Measurements from ENCODE around the gene ATAD1.
"Not testable (repeated sequence)": the region's sequence is repeated elsewhere in the genome, so short reads cannot be mapped to it uniquely, and the experiment has no call there.

Gene ATAD1

DNA sequence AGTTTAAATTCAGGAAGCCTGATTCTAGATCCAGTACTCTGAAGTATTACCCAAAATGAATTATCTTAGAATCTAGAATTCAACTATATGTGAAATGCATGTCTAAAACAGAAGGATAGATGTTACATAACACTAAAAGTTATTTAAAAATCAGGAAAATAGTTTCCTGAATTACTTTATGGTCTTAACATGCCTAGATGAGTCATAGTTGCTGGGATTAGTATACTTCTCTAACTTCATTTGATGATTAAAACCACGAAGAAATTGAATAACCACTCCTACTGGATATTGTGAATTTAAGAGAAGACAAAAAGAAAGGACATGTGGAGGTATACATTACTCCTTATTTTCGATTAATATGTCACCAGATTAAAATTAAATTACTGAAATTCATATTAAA lies 65.5 kb downstream of the ATAD1 start:
- DNase-seq: no peak

DNA sequence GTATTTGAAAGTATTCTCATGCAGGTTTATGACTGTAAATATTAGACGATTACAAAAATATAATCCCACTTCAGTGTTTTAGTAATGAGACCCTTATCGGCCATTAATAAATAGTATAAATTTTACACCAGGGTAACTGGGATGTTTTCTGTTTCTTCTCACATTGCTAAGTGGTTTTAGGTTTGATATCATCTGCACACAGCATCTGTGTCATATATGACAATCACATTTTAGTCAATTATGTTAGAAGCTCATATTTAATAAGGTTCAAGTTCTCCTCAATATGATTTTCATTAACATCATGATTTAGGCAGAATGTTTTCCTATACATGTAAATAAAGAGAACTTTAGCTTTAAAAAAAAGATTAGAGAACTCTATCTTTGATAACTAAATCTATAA lies 66.8 kb downstream of the ATAD1 start:
- no peak for DNase-seq

DNA sequence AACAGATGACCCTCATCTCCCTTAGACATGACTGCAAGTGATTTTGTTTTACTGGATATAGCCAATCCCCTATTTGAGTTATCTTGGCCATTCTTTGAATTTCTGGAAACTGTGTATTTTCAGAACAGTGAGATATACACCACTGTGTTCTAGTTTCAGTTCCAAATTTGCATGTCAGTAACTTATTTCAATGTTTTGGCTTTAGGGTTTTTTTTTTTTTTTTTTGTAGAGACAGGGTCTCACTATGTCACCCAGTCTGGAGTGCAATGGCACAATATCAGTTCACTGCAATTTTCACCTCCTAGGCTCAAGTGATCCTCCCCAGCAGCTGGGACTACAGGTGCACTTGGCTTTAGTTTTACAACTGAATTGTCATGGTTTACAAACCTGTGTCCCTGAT lies 67.2 kb downstream of the ATAD1 start:
- no peak for DNase-seq

DNA sequence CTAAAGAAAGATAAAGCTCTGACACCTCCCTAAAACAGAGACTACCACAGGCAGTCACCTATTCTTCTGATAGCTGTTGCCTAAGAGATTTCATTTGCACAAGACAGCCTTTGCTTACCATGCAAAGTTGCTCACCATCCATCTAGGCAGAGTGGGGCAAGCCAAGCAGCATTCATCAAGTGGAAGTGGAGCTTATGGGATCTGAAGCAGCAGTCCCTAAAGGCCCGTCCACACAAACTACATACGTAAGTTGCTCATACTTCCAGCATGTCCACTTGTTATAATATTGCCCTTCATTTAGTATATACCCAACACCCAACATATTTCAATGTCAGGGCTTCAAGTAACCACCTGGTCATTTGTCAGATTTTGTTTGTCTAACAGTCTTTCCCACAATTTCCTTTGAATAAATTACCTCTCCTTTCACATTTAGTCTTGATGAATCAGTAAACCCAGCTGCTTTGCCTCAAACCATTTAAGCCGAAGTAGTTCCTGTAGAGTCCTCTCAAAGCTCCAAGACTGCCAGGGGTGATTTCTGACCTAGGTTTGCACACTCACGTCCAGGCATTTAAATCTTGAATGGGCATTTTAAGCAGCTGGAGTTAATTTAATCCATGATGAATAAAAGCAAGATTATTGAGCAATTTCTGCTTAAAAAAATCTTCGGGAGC lies 67.9 kb downstream of the ATAD1 start:
- DNase-seq: no peak

DNA sequence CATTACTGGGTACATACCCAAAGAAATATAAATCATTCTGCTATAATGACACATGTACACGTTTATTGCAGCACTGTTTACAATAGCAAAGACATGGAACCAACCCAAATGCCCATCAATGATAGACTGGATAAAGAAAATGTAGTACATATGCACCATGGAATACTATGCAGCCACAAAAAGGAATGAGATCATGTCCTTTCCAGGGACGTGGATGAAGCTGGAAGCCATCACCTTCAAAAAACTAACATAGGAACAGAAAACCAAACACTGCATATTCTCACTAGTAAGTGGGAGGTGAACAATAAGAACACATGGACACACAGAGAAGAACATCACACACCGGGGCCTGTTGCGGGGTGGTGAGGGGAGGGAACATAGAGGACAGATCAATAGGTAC lies 69.8 kb downstream of the ATAD1 start:
- not testable (repeated sequence) for DNase-seq

DNA sequence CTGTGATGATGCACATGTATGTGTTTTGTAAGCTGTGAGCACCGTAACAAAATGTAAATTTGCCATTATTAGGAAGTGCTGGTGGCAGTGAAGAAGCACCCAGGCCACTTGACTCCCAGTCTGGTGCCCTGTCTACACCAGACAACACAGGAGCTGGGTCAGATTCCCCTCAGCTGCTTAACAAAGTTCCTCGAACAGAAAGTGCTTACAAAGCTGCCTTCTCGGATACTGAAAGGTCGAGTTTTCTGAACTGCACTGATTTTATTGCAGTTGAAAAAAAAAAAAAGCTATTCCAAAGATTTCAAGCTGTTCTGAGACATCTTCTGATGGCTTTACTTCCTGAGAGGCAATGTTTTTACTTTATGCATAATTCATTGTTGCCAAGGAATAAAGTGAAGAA lies 71.1 kb downstream of the ATAD1 start:
- no peak for DNase-seq

DNA sequence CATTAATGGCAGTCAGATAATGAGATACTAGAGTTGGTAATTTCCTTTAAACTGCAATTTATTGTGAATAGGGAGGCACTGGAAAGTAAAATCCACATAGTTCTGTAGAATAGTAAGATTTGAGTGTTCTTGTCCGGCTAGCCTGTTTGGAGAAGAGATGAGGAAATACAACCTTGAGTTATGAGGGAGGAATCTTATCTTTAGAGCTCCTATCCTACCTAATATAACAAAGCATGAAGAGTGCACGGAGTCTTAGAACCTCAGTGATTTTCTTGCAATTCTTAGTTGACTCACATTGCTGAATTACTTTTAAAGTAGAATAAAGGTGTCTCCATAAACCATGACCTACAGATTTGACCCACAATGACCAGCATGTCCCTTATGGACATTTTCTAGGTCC lies 73.4 kb downstream of the ATAD1 start:
- no peak for DNase-seq

DNA sequence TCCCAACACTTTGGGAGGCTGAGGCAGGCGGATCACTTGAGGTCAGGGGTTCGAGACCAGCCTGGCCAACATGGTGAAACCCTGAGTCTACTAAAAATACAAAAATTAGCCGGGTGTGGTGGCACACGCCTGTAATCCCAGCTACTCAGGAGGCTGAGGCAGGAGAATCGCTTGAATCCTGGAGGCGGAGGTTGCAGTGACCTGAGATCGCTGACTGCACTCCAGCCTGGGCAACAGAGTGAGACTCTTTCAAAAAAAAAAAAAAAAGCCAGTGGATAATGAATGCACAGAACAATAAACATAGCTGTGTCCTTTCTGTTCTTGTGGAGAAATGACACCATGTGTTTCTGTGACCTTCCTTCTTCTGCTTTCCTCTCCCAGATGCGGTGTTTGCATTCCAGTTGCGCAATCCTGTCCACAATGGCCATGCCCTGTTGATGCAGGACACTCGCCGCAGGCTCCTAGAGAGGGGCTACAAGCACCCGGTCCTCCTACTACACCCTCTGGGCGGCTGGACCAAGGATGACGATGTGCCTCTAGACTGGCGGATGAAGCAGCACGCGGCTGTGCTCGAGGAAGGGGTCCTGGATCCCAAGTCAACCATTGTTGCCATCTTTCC lies 74.9 kb downstream of the ATAD1 start:
- not testable (repeated sequence) for DNase-seq

DNA sequence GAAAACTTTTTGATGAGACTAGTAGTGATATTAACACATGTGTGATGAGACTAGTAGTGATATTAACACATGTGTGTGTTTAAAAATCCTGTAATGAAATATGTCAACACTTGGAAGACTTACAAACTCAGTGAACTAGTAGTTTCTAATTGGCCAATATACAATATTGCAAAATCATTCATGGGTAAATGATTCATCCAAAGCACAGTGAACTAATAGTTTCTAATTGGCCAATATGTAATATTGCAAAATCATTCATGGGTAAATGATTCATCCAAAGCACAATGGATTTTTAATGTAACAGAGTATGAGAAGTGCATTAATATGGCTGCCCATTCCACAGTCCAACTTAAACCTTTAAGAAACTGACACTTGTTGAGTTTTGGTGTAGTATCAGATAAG lies 77.8 kb downstream of the ATAD1 start:
- no peak for DNase-seq

DNA sequence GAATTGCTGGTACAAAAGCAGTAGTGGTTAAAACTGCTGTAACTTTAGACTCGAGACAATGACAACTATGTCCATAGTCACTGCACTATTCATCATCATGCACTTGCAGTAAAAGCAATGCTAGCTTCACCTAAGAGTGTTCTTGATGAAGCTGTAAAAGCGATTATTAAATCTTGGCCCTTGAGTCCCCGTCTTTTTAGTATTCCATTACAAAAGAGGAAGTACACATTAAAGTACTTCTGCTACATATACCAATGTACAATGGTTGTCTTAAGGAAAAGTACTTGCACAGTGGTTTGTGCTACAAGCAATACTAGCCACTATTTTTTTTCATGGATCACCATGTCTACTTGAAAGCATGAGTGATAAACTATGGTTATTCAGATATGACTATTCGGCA lies 78.3 kb downstream of the ATAD1 start:
- DNase-seq: no peak

DNA sequence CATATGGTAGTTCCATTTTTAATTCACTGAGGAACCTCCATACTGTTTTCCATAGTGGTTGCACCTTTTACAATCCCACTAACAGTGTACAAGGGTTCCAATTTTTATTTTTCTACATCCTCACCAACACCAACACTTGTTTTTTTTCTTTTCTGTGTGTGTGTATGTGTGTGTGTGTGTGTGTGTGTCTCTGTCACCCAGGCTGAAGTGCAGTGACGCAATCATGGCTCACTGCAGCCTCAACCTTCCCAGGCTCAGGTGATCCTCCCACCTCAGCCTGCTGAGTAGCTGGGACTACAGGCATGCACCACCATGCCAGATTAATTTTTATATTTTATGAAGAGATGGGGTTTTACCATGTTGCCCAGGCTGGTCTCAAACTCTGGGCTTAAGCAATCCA lies 79.8 kb downstream of the ATAD1 start:
- DNase-seq: not testable (repeated sequence)

DNA sequence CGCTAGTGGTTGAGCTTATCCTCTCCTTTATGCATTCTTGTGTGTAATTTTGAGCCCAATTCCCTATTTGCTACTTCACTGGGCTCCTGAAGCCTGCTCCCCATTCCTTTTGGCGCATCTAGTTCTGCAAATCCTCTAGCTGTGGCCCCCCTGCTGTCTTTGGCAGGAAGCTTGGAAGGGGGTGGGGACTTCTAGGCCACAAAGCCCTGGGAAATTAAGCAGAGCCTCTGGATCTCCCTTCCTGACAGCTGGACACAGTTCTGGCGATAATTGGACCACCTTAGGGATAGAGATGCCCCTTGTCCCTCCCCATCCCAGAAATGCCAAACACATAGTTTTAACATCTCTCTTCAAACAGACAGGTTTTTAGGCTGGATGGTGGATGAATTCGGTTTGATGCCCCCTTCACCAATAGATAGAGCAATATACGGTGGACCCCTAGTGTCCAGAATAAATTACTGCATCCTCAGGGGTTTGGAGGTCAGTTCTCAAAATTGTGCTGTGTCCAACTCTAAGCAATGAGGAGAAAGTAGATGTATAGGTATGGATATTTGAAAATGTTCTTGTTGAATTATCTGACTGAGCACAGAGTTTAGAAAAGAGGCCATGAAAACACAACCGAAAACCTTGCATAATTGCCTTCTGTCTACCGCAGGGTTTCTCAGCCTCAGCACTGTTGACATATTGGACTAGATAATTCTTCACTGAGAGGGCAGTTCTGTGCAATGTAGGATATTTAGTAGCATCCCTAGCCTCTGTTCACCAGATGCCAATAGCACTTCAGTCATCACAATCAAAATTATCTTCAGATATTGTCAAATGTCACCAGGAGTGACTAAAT lies 82.8 kb downstream of the ATAD1 start:
- no peak for DNase-seq

DNA sequence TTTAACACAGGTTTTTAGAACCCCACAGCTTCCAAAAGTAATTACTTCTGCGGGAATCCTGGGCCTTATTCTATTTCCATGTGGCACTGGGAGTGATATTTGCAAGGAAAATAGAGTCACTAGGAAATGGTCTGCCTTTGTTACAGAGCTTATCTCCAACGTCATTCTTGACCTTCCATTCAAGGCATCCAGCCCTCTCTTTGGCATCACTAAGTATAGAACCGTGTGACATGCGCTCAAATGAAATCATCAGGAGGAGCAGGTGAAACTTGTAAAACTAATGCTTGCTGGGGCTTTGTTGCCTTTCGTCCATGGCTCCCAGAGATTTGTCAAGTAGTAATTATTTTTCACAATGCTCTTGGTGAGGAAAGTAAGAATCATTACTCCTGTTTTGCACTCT lies 84.9 kb downstream of the ATAD1 start:
- DNase-seq: no peak

DNA sequence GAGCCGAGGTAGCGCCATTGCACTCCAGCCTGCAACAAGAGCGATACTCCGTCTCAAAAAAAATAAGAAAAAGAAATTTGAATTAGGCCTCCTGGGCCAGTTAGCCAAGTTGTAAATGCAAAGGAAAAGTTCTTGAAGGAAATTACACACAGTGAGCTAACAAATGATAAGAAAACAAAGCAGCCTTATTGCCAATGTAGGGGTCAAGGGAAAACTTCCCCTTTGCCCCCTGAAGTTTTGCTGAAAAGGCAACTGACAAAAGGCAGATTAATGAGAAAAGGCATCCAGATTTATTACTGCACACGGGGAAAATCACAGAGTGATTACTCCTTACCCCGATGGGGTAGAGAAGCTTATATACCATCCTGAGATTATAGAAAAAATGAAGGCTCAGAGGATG lies 88.1 kb downstream of the ATAD1 start:
- no peak for DNase-seq

DNA sequence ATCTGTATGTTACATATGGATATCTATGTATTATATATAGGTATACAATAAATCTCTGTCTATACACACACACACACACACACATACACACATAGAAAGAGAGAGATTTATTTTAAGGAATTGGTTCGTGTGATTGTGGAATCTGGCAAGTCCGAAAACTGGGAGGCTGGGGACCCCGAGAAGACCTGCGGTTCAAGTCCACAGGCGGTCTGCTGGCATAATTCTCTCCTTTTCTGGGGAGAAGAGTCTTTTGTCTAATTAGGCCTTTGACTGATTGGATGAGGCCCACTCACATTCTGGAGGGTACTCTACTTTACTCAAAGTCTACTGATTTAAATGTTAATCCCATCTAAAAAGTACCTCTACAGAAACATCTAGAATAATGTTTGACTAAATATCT lies 93.2 kb downstream of the ATAD1 start:
- no peak for DNase-seq

DNA sequence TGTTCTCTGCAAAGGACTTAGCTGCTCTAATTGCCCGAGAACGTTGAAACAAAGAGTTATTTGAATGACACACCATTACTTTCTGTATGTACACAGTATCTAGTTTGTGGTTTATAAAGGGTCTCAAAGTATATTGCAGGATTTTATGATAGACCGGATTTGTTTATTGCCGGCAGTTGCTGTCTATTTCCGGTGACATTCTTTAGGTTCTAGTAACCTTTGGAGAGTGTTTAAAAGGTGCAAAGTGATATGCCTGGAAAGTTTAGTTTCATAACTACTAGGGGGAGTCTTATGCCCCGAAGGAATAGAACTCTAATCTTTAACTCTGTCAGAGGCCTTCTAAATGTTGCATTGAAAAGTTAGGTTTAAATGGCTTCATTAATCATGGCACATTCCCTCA lies 94.5 kb downstream of the ATAD1 start:
- DNase-seq: no peak

DNA sequence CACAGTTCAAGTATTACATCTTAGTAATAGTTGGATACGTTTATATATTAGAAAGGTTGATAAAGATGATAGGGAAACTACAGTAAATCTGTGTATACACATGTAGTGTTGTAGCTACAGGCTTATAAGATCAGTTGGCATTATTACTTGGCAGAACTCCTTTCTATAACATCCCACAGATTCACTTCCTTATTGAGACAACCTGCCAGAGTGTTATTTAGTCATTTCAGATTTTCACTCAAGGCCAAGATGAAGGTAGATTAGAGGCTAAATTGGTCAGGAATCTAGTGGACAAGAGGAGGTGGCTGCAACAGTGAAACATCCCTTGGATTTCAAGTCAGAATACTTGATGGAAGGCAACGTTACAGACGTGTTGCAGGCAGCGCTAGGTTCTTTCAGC lies 95.3 kb downstream of the ATAD1 start:
- DNase-seq: no peak

DNA sequence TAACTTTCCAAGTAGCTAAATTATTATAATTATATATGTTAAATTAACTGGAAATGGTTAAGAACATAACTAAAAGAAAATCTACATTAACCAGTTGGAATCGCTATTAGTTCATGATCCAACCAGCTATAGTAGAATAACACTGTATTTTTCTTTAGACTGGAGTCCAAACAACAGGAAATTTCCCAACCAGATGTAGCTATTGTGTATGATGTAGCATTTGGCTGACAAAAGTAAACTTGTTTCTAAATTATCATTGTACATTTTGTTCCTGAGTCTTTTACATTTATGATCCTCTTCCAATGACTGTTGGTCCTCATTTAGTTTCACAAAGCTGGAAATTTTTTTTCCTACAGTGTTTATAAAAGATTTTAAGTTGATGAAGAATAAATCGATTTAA lies 96.2 kb downstream of the ATAD1 start:
- no peak for DNase-seq

DNA sequence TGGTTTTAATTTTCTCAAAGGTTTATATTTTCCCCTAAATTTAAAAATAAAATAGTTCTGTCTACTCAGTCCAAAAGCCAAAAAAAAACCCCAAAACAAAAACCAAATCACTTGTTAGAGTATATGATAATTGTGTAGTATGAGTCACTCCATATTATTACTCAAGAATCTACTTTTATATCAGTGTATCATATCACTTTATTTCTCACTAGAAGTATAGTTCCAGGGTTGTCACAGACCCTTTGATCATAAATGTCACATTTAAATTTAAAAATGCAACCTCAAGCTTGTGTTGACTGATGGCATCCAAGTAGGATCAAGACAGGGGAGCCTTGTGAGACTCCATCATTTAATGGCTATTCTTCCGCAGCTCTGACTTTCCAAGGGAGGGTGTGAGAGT lies 97.4 kb downstream of the ATAD1 start:
- DNase-seq: no peak

DNA sequence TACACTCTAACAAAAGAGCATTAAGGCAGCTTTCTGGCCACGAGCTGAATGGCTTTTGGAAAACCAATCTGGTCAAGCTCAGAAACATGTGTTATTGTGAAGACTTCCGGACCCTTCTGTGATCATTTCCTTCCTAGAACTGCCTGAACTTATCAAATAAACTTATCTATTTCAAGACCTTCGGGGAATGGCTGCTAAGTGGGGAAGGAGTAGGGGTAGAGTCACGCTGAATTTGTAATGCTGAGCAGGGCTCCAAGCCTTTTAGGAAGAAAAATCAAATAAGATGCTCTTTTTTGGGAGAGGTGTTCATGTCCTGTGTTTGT lies 101.7 kb downstream of the ATAD1 start:
- no peak for DNase-seq

DNA sequence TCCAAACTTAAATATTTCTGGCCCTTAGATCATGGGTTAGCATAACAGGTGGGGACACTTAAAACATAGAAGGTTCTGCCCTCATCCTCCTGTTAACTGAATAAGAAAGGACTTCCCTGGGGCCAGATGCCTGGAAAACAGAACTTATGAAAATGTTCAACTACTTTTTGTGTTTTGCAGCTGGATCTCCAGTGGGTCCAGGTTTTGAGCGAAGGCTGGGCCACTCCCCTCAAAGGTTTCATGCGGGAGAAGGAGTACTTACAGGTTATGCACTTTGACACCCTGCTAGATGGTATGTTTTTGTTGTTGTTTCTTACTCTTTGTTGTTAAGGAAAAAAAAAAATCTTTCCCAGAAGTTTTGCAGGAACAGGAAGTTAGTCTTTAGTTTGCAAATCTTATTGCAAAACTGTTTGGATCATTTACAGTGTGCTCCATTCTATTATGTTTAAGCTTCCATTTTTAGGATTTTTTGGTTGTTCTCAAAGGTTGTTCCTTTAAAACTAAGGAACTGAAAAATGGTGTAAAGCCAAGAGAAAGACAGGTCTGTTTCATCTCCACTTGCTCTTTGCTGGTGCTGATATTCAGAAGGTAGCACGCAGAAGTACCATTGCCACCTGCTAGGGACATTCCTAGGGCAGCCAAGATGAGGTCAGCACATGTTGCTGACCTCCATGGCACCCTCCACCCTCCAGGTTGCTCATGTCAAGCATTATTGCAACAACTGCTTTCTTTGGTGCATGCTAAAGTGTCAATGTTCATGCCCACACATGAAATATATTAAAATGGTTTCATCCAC lies 102.3 kb downstream of the ATAD1 start:
- DNase-seq: no peak

DNA sequence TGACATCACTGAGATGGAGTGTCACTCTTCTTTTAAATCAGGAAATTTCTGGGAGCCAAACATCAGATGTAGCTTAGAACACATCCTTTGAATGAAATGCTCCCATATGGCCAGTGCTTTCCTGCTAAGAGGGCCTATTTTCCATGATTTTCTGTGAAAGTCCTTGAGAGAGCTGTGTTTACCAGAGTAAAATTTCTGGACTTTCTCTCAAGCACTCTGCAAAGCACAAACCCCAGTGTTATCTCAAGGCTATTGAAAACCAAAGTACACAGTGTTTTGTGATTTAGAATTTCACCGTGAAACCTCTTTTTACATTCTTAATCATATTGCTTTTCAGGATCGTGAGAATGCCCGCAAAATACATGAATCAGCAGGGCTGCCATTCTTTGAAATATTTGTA lies 104.3 kb downstream of the ATAD1 start:
- no peak for DNase-seq

DNA sequence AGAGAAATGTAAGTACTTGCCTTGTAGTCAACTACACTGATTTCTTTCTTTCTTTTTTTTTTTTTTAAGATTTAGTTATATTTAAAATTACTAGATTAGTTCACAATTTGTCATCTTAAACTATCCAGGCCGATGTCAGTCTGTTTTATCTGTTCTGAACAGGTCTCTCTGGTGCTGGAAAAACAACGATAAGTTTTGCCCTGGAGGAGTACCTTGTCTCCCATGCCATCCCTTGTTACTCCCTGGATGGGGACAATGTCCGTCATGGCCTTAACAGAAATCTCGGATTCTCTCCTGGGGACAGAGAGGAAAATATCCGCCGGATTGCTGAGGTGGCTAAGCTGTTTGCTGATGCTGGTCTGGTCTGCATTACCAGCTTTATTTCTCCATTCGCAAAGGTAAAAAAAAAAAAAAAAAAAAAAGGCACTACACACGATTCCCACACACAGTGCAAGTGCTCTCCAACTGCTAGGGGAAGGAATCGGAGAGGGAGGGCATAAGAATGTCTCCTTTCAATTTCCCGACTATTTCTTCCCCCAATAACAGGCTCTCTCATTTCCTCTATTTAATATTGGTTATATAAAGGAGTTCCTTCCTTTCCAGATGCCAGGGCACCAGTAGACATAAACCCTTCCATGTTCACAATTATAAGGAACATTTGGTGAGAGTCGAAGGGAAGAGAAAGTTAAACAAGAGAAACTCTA lies 105.0 kb downstream of the ATAD1 start:
- DNase-seq: no peak

All from activated naive CD4-positive, alpha-beta T cell treated with anti-CD3 and anti-CD28 coated beads, Interleukin-2, amount 50 U/mL, for 16 hours (primary cell).